K562 (cell line): ENCODE data around the gene KRTAP20-3. TPM values are rescaled to one million over a fixed set of nuclear protein-coding genes. Genes with fewer than 3 reads are reported as not detected.

Experiments
- AFF1 ChIP-seq, 2 experiments: fragments of 450-650 bp; IDR thresholded peaks; 2 replicates each; pipeline ENCODE4 v1.6.1; 2018; ENCODE audit warnings: mild to moderate bottlenecking in 2 of 2, low read depth in 1 of 2; ENCODE audit not compliant: partially characterized antibody in 2 of 2
- MNT ChIP-seq, 2 experiments: fragments of 450-650 bp; conservative IDR thresholded peaks; 2 replicates each; pipeline ENCODE4 v1.6.1; 2017; ENCODE audit warnings: mild to moderate bottlenecking in 2 of 2, moderate library complexity in 2 of 2
- ZNF449 ChIP-seq: fragments of 250-450 bp; sonication (Bioruptor Pico); IDR thresholded peaks from 2 replicates; pipeline ENCODE4 v1.8.0; 2022; ENCODE audit warnings: moderate library complexity, mild to moderate bottlenecking, inconsistent platforms
- polyA plus RNA-seq, 8 experiments: library from polyadenylated mRNA; depleted of rRNA in 4 of 8; stranded (reverse) in 5 of 8; unstranded in 3 of 8; fragments of >200 nt; fragmentation: Nextera tagmentation in 2 of 8; fragmentation: Illumina TruSeq in 1 of 8; extraction: Ambion mirVana in 2 of 8; extraction: Trizol in 1 of 8; gene quantifications; 2 replicates each; pipeline versions ENCODE4 v1.2.1 to v1.2.3, GENCODE V29; 2011 to 2014; ENCODE audit warnings: inconsistent platforms in 1 of 8, missing spikeins in 1 of 8
- total RNA-seq, 7 experiments: library from RNA; depleted of rRNA in 6 of 7; stranded (reverse); fragments of >200 nt in 6 of 7; fragmentation: Illumina TruSeq in 2 of 7; extraction: Trizol in 2 of 7; gene quantifications; 2 replicates each; pipeline versions ENCODE4 v1.2.1 to v1.2.3, GENCODE V29; 2011 to 2021; ENCODE audit warnings: low replicate concordance in 1 of 7

The KRTAP20-3 gene
- total and polyA plus RNA-seq, 9 of the 15 experiments (the other 6 are each of a cell fraction or from before 2014, with no cell fraction given): not detected

GRCh38 chr21:30629200-30629599 lies 13.5 kb upstream of the KRTAP20-3 start (continued):
- no peak for TF ChIP-seq AFF1 (IDR thresholded peaks at IDR 0.05; ENCODE audit: low read depth in 1 of 2, partially characterized antibody in 2 of 2)
- TF ChIP-seq ZNF449 (CRISPR knock-in tag): no peak
- no peak for TF ChIP-seq MNT (conservative IDR thresholded peaks at IDR 0.05)
